Measurements from ENCODE around the gene ADM5. TPM values are rescaled to one million over a fixed set of nuclear protein-coding genes. Genes with fewer than 3 reads are reported as not detected.

Gene ADM5
- total RNA-seq, 1 donor from 2014 or later, result 10.4 TPM

DNA sequence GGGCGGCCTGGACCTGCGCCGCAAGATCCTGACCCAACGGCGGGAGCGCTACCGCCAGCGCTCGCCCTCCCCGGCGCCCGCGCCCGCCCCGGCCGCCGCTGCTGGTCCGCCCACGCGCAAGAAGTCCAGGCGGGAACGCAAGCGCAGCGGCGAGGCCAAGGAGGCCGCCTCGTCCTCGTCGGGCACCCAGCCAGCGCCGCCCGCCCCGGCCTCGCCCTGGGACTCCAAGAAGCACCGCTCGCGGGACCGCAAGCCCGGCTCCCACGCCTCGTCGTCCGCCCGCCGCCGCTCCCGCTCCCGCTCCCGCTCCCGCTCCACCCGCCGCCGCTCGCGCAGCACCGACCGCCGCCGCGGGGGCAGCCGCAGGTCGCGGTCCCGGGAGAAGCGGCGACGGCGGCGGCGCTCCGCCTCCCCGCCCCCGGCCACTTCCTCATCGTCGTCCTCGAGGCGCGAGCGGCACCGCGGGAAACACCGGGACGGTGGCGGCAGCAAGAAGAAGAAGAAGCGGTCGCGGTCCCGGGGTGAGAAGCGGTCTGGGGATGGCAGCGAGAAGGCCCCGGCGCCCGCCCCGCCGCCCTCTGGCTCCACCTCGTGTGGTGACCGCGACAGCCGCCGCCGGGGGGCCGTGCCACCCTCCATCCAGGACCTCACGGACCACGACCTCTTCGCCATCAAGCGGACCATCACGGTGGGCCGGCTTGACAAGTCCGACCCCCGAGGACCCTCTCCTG lies 37.4 kb upstream of the ADM5 start:
- Mint-ChIP-seq H3K4me3 (no peak overlapping the region), H3K4me1 (no peaks in the 10 kb centered on the region), H3K27me3 (ENCODE audit: low read depth) (no peaks in the 10 kb centered on the region), H3K27ac (no peak overlapping the region), H3K36me3 (peaks cover 25% of the 10 kb centered on the region), H3K9me3 (no peaks in the 10 kb centered on the region)
- TF ChIP-seq, protein P1, sequence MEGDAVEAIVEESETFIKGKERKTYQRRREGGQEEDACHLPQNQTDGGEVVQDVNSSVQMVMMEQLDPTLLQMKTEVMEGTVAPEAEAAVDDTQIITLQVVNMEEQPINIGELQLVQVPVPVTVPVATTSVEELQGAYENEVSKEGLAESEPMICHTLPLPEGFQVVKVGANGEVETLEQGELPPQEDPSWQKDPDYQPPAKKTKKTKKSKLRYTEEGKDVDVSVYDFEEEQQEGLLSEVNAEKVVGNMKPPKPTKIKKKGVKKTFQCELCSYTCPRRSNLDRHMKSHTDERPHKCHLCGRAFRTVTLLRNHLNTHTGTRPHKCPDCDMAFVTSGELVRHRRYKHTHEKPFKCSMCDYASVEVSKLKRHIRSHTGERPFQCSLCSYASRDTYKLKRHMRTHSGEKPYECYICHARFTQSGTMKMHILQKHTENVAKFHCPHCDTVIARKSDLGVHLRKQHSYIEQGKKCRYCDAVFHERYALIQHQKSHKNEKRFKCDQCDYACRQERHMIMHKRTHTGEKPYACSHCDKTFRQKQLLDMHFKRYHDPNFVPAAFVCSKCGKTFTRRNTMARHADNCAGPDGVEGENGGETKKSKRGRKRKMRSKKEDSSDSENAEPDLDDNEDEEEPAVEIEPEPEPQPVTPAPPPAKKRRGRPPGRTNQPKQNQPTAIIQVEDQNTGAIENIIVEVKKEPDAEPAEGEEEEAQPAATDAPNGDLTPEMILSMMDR (IDR thresholded peaks at IDR 0.05; ENCODE audit: unreplicated experiment), result no peak
- DNase-seq (ENCODE audit: low spot score in 2 of 2, unreplicated experiment in 2 of 2), result no peak

DNA sequence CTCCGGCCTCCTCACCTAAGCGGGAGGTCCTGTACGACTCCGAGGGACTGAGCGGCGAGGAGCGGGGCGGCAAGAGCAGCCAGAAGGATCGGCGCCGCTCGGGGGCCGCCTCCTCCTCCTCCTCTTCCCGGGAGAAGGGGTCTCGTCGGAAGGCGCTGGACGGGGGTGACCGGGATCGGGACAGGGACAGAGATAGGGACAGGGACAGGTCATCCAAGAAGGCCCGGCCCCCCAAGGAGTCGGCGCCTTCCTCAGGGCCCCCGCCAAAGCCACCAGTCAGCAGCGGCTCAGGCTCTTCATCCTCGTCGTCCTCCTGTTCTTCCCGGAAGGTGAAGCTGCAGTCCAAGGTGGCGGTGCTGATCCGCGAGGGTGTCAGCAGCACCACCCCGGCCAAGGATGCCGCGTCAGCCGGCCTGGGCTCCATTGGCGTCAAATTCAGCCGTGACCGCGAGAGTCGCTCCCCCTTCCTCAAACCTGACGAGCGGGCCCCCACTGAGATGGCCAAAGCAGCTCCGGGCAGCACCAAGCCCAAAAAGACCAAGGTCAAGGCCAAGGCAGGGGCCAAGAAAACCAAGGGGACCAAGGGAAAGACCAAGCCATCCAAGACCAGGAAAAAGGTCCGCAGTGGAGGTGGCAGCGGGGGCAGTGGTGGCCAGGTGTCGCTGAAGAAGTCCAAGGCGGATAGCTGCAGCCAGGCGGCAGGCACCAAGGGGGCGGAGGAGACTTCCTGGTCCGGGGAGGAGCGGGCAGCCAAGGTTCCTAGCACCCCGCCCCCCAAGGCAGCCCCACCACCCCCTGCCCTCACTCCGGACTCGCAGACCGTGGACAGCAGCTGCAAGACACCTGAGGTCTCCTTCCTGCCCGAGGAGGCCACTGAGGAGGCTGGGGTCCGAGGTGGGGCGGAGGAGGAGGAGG lies 36.6 kb upstream of the ADM5 start:
- Mint-ChIP-seq H3K4me1 (no peaks in the 10 kb centered on the region), H3K36me3 (peaks cover 24% of the 10 kb centered on the region), H3K27ac (no peak overlapping the region), H3K9me3 (no peaks in the 10 kb centered on the region), H3K27me3 (ENCODE audit: low read depth) (no peaks in the 10 kb centered on the region), H3K4me3 (no peak overlapping the region)
- TF ChIP-seq, protein P1 (IDR thresholded peaks at IDR 0.05; ENCODE audit: unreplicated experiment), result no peak
- DNase-seq (ENCODE audit: low spot score in 2 of 2, unreplicated experiment in 2 of 2), result no peak

DNA sequence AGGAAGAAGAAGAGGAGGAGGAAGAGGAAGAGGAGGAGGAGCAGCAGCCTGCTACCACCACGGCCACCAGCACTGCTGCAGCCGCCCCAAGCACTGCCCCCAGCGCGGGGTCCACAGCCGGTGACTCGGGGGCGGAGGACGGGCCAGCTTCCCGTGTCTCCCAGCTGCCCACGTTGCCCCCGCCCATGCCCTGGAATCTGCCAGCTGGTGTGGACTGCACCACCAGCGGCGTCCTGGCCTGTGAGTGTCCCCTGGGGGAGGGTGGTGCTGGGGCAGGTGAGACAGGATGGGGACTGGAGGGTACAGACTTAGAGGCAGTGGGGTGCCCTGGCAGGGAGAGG lies 36.0 kb upstream of the ADM5 start:
- H3K36me3 Mint-ChIP-seq, result peaks cover 24% of the 10 kb centered on the region
- H3K4me3 Mint-ChIP-seq, result no peak overlapping the region

GRCh38 chr19:49654581-49654980 lies 34.8 kb upstream of the ADM5 start:
- H3K4me1 Mint-ChIP-seq, result no peaks in the 10 kb centered on the region
- H3K4me3 Mint-ChIP-seq, result no peak overlapping the region
- no peaks in the 10 kb centered on the region for H3K27me3 Mint-ChIP-seq (ENCODE audit: low read depth)
- H3K27ac Mint-ChIP-seq, result no peak overlapping the region
- H3K9me3 Mint-ChIP-seq, result no peaks in the 10 kb centered on the region
- DNase-seq (ENCODE audit: low spot score in 2 of 2, unreplicated experiment in 2 of 2), result no peak
- H3K36me3 Mint-ChIP-seq, result peaks cover 29% of the 10 kb centered on the region
- TF ChIP-seq, protein P1 (IDR thresholded peaks at IDR 0.05; ENCODE audit: unreplicated experiment), result no peak

More for the DNA sequence above, 36.0 kb upstream of the ADM5 start:
- TF ChIP-seq, protein P1 (IDR thresholded peaks at IDR 0.05; ENCODE audit: unreplicated experiment), result no peak
- Mint-ChIP-seq H3K4me1 (no peaks in the 10 kb centered on the region), H3K9me3 (no peaks in the 10 kb centered on the region), H3K27me3 (ENCODE audit: low read depth) (no peaks in the 10 kb centered on the region), H3K27ac (no peak overlapping the region)
- no peak for DNase-seq (ENCODE audit: low spot score in 2 of 2, unreplicated experiment in 2 of 2)

GRCh38 chr19:49655570-49656455 lies 33.6 kb upstream of the ADM5 start:
- TF ChIP-seq, protein P1 (IDR thresholded peaks at IDR 0.05; ENCODE audit: unreplicated experiment), result no peak
- no peaks in the 10 kb centered on the region for H3K9me3 Mint-ChIP-seq
- no peak overlapping the region for H3K4me3 Mint-ChIP-seq
- H3K4me1 Mint-ChIP-seq, result no peaks in the 10 kb centered on the region
- peaks cover 38% of the 10 kb centered on the region for H3K36me3 Mint-ChIP-seq
- H3K27me3 Mint-ChIP-seq (ENCODE audit: low read depth), result no peaks in the 10 kb centered on the region
- no peak overlapping the region for H3K27ac Mint-ChIP-seq
- DNase-seq (ENCODE audit: low spot score in 2 of 2, unreplicated experiment in 2 of 2), result no peak
